ENCODE results near the gene FNDC3B. TPM values are rescaled to one million over a fixed set of nuclear protein-coding genes. Genes with fewer than 3 reads are reported as not detected.

Gene FNDC3B
- total and polyA plus RNA-seq, 3 donors from 2014 or later: 24.2 to 63.5 (median 57.7) TPM

- no peak for DNase-seq
- H3K9me3 ChIP-seq: no peaks in the 10 kb centered on the region
- no peak overlapping the region for H3K4me3 ChIP-seq
- intact Hi-C loops (cut with DNase I; ENCODE audit: low total_unique reads): no loop called here
- H3K36me3 ChIP-seq (ENCODE audit: low read depth, missing control alignments): no peaks in the 10 kb centered on the region
- H3K4me1 ChIP-seq: no peaks in the 10 kb centered on the region
- WGBS, 2 donors: 46 to 58% methylated on average over 2 of the region's 2 CpGs
- no peak overlapping the region for H3K27ac ChIP-seq
- H3K27me3 ChIP-seq: no peaks in the 10 kb centered on the region
- TF ChIP-seq CTCF (IDR thresholded peaks at IDR 0.05): no peak
- TF ChIP-seq POLR2A (IDR thresholded peaks at IDR 0.05): no peak
These were observed 233.3 kb downstream of the FNDC3B start for GRCh38 chr3:172272698-172273097.

DNA sequence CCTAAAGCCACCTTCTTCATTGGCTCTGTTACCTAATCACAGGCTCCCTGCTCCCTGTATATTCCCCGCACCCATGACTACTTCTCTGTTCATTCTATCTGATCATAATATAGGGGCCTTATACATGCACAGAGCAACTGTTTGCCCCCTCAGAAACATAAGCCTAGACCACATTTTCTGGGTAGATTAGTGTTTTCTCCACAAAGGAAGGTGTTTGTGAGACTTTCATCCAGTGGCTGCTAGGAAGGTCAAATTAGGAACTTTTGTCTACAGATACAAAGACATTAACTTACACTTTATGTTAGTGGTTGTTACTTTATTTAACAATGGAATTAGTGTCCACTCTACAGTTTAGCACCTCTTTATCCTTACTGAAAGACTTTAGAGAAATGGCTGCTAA is 234.0 kb downstream of the FNDC3B start:
- WGBS, 2 donors: 93 to 97% methylated on average over 1 of the region's 1 CpG
- DNase-seq: no peak
- H3K36me3 ChIP-seq (ENCODE audit: low read depth, missing control alignments): no peaks in the 10 kb centered on the region
- TF ChIP-seq POLR2A (IDR thresholded peaks at IDR 0.05) (no peak), CTCF (IDR thresholded peaks at IDR 0.05) (no peak)
- H3K4me3 ChIP-seq: no peak overlapping the region
- intact Hi-C loops (cut with DNase I; ENCODE audit: low total_unique reads): no loop called here
- H3K27ac ChIP-seq: no peak overlapping the region
- no peaks in the 10 kb centered on the region for H3K4me1 ChIP-seq
- no peaks in the 10 kb centered on the region for H3K27me3 ChIP-seq
- H3K9me3 ChIP-seq: no peaks in the 10 kb centered on the region

DNA sequence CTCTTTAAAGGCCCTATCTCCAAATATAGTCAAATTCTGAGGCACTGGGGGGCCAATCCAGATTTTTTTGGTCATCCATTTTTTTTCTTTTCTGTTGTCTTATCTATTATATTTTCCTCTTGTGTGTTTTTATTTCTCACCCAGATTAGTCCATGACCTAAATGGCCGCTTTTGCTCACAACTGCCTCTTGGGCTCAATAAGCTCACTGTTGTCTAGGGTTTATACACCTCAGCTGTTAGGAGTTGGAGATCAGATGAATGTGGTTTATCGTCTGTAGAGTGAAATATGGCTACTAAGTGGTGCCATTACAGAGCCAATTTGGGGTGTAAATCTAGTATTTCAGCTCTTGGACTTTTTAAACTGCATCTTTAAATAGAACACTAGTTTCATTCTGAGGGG is 235.5 kb downstream of the FNDC3B start:
- H3K9me3 ChIP-seq: no peaks in the 10 kb centered on the region
- intact Hi-C loops (cut with DNase I; ENCODE audit: low total_unique reads): no loop called here
- TF ChIP-seq POLR2A (IDR thresholded peaks at IDR 0.05): no peak
- TF ChIP-seq CTCF (IDR thresholded peaks at IDR 0.05): no peak
- no peaks in the 10 kb centered on the region for H3K36me3 ChIP-seq (ENCODE audit: low read depth, missing control alignments)
- no peak for DNase-seq
- no peak overlapping the region for H3K27ac ChIP-seq
- H3K27me3 ChIP-seq: no peaks in the 10 kb centered on the region
- no peak overlapping the region for H3K4me3 ChIP-seq
- 98 to 100% methylated on average over 2 of the region's 2 CpGs for WGBS, 2 donors
- no peaks in the 10 kb centered on the region for H3K4me1 ChIP-seq

DNA sequence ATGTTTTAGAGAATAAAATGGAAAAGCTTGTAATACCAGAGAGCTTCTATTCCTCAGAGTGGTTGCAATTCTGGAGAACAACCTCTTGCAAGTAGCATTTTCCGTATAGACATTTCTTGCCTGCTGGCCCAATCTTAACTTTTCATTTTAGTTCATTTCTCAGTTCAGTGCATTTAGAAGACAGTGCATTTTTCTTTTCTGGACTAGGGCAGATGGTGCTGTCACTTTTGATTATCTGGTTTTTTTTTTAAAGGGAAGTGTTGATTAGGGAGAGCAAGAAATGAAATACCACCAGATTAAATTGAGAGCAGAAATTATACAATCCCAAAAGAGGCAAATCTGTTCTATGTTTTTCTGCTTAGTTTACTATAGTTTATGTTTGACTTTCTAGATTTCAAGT is 236.2 kb downstream of the FNDC3B start:
- no peak for TF ChIP-seq POLR2A (IDR thresholded peaks at IDR 0.05)
- no peak for TF ChIP-seq CTCF (IDR thresholded peaks at IDR 0.05)
- intact Hi-C loops (cut with DNase I; ENCODE audit: low total_unique reads): no loop called here
- H3K4me1 ChIP-seq: no peaks in the 10 kb centered on the region
- DNase-seq: no peak
- H3K27ac ChIP-seq: no peak overlapping the region
- 85 to 90% methylated on average over 1 of the region's 1 CpG for WGBS, 2 donors
- no peaks in the 10 kb centered on the region for H3K36me3 ChIP-seq (ENCODE audit: low read depth, missing control alignments)
- no peak overlapping the region for H3K4me3 ChIP-seq
- H3K9me3 ChIP-seq: no peaks in the 10 kb centered on the region
- H3K27me3 ChIP-seq: no peaks in the 10 kb centered on the region

DNA sequence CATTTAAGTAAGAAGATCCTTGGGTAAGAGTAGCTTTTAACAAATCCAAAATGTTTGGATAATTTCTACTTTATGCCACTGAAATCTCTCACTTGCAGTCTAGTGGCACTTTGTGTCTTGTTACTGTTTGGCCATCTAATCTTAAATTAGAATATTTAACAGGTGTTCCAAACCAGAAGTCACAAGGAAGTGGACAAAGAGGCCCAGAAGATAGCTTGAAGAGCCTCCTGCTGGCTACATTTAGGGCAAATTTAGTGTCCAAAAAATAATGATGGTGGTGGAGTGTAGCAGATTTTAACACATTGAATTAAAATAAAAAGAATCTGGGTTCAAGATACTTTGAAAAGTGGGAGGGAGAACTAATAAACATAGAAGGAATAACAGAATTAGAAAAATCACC is 236.7 kb downstream of the FNDC3B start:
- no peaks in the 10 kb centered on the region for H3K9me3 ChIP-seq
- DNase-seq: no peak
- H3K36me3 ChIP-seq (ENCODE audit: low read depth, missing control alignments): no peaks in the 10 kb centered on the region
- intact Hi-C loops (cut with DNase I; ENCODE audit: low total_unique reads): no loop called here
- H3K27ac ChIP-seq: no peak overlapping the region
- H3K4me1 ChIP-seq: no peaks in the 10 kb centered on the region
- H3K4me3 ChIP-seq: no peak overlapping the region
- TF ChIP-seq POLR2A (IDR thresholded peaks at IDR 0.05) (no peak), CTCF (IDR thresholded peaks at IDR 0.05) (no peak)
- H3K27me3 ChIP-seq: no peaks in the 10 kb centered on the region

Measured in testis (tissue), 3 donors.